Adrenal gland (tissue), 5 donors: ENCODE measurements around the gene PPP1R9A.

ENCODE experiments used
- POLR2A ChIP-seq, 2 donors: fragments of 450-650 bp; IDR thresholded peaks; one replicate each; pipeline ENCODE4 v1.6.1; 2017; ENCODE audit warnings: antibody characterized with exemption in 2 of 2, mild to moderate bottlenecking in 2 of 2, moderate library complexity in 1 of 2
- TF ChIP-seq, protein P1 (sequence below), 6 experiments: fragments of 450-650 bp in 4 of 6; fragments of 200-600 bp in 2 of 6; sonication (generic) in 1 of 6; IDR thresholded peaks; 1 replicate in 5 of 6; 2 replicates in 1 of 6; pipeline versions ENCODE4 v1.5.1 to v1.8.0; 2016 to 2021; ENCODE audit warnings: antibody characterized with exemption in 6 of 6, mild to moderate bottlenecking in 2 of 6, moderate library complexity in 1 of 6
- donor health status: DM: no; HTN: no; CAD: no.

DNA sequence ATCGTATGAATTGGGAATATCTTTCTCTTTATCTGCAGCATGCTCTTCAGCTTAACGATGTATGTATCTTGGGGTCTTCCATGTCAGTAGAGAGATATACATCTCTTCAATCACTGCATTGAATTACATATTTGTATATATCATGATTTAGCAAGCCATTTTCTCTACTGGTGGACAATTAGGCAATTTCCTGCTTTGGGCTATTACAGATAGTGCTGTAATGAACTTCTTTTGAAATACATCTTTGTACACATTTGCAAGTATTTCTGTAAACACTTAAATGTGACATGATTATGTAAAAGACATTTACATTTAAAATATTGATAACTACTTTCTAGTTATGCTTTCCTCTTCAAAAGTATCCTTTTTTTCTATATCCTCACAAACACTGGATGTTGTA is 199.0 kb downstream of the PPP1R9A start:
- TF ChIP-seq, protein P1, sequence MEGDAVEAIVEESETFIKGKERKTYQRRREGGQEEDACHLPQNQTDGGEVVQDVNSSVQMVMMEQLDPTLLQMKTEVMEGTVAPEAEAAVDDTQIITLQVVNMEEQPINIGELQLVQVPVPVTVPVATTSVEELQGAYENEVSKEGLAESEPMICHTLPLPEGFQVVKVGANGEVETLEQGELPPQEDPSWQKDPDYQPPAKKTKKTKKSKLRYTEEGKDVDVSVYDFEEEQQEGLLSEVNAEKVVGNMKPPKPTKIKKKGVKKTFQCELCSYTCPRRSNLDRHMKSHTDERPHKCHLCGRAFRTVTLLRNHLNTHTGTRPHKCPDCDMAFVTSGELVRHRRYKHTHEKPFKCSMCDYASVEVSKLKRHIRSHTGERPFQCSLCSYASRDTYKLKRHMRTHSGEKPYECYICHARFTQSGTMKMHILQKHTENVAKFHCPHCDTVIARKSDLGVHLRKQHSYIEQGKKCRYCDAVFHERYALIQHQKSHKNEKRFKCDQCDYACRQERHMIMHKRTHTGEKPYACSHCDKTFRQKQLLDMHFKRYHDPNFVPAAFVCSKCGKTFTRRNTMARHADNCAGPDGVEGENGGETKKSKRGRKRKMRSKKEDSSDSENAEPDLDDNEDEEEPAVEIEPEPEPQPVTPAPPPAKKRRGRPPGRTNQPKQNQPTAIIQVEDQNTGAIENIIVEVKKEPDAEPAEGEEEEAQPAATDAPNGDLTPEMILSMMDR (IDR thresholded peaks at IDR 0.05) = no peak
- TF ChIP-seq POLR2A (IDR thresholded peaks at IDR 0.05) = no peak
